8988T (cell line): ENCODE data around the gene UGT1A8.

ENCODE experiments used
- DNase-seq: peaks from one replicate; pipeline ENCODE4 v3.0.0; 2011

The UGT1A8 gene

GRCh38 chr2:233772153-233772552 is 154.7 kb downstream of the UGT1A8 start:
- no peak for DNase-seq

- no peak for DNase-seq
These were observed 155.2 kb downstream of the UGT1A8 start for GRCh38 chr2:233772583-233772982.

- DNase-seq = no peak
These were observed 156.4 kb downstream of the UGT1A8 start for GRCh38 chr2:233773854-233774253.

- DNase-seq = no peak
These were observed 158.0 kb downstream of the UGT1A8 start for GRCh38 chr2:233775414-233775813.

GRCh38 chr2:233778030-233778429 is 160.6 kb downstream of the UGT1A8 start, which contains the start of gene MROH2A:
Gene MROH2A (plus strand): TSS chr2:233778330. CDS start chr2:233779359, 1,029 bp downstream.
- DNase-seq = no peak

GRCh38 chr2:233779722-233780121 is 162.3 kb downstream of the UGT1A8 start:
- DNase-seq = no peak

- DNase-seq = no peak
These were observed 163.3 kb downstream of the UGT1A8 start for GRCh38 chr2:233780771-233781170.

- no peak for DNase-seq
These were observed 172.1 kb downstream of the UGT1A8 start for GRCh38 chr2:233789554-233789953.

GRCh38 chr2:233791151-233791882 is 173.9 kb downstream of the UGT1A8 start:
- DNase-seq = no peak

- DNase-seq = no peak
These were observed 174.5 kb downstream of the UGT1A8 start for GRCh38 chr2:233791883-233792329.

- DNase-seq = no peak
These were observed 175.3 kb downstream of the UGT1A8 start for GRCh38 chr2:233792720-233793119.

- no peak for DNase-seq
These were observed 176.2 kb downstream of the UGT1A8 start for GRCh38 chr2:233793465-233794127.

GRCh38 chr2:233794128-233794658 is 176.8 kb downstream of the UGT1A8 start:
- DNase-seq = no peak

GRCh38 chr2:233795735-233796171 is 178.3 kb downstream of the UGT1A8 start:
- no peak for DNase-seq

GRCh38 chr2:233796254-233796653 is 178.8 kb downstream of the UGT1A8 start:
- no peak for DNase-seq

GRCh38 chr2:233798335-233799086 is 181.1 kb downstream of the UGT1A8 start:
- DNase-seq = no peak

GRCh38 chr2:233799087-233799665 is 181.7 kb downstream of the UGT1A8 start:
- no peak for DNase-seq

- DNase-seq = no peak
These were observed 182.3 kb downstream of the UGT1A8 start for GRCh38 chr2:233799716-233800115.

- DNase-seq = no peak
These were observed 182.8 kb downstream of the UGT1A8 start for GRCh38 chr2:233800208-233800607.

GRCh38 chr2:233801357-233802131 is 184.1 kb downstream of the UGT1A8 start:
- no peak for DNase-seq

GRCh38 chr2:233802132-233802815 is 184.8 kb downstream of the UGT1A8 start:
- no peak for DNase-seq
